Aorta (tissue), 5 donors: ENCODE data around the gene PRKRA. TPM values are rescaled to one million over a fixed set of nuclear protein-coding genes. Genes with fewer than 3 reads are reported as not detected.

Experiments
- ATAC-seq: fragments of 200-7000 bp; cut with Tn5 transposase; one replicate; pipeline ENCODE4 v1.9.1; 2022; ENCODE audit warnings: moderate library complexity; ENCODE audit not compliant: low FRiP score
- DNase-seq, 2 donors: peaks; one replicate each; pipeline ENCODE4 v3.0.0-alpha.2; 2020
- H3K27ac ChIP-seq, 2 donors: one replicate each; pipeline ENCODE4 v1.5.1; 2013; ENCODE audit warnings: low read length in 2 of 2, mild to moderate bottlenecking in 2 of 2, moderate library complexity in 2 of 2, control low read depth in 1 of 2, inconsistent platforms in 1 of 2, low read depth in 1 of 2
- H3K27me3 ChIP-seq, 2 donors: one replicate each; pipeline ENCODE4 v1.6.1; 2013; ENCODE audit warnings: control low read depth in 1 of 2, low read length in 1 of 2, mild to moderate bottlenecking in 1 of 2, moderate library complexity in 1 of 2; ENCODE audit not compliant: insufficient read depth in 2 of 2, control insufficient read depth in 1 of 2
- H3K36me3 ChIP-seq, 2 donors: one replicate each; pipeline ENCODE4 v1.6.1; 2013; ENCODE audit warnings: control low read depth in 1 of 2, low read length in 1 of 2, mild to moderate bottlenecking in 1 of 2; ENCODE audit not compliant: insufficient read depth in 2 of 2, control insufficient read depth in 1 of 2
- H3K4me1 ChIP-seq, 2 donors: one replicate each; pipeline ENCODE4 v1.6.1; 2013; ENCODE audit warnings: low read length in 2 of 2, control low read depth in 1 of 2, mild to moderate bottlenecking in 1 of 2, moderate library complexity in 1 of 2; ENCODE audit not compliant: insufficient read depth in 2 of 2, control insufficient read depth in 1 of 2
- H3K4me3 ChIP-seq, 2 donors: one replicate each; pipeline ENCODE4 v1.5.1; 2013; ENCODE audit warnings: low read length in 2 of 2, control low read depth in 1 of 2, mild to moderate bottlenecking in 1 of 2
- H3K9me3 ChIP-seq: one replicate; pipeline ENCODE4 v1.6.1; 2013; ENCODE audit warnings: mild to moderate bottlenecking, low read length; ENCODE audit not compliant: control insufficient read depth
- WGBS, 2 donors: extraction: QIAGEN DNeasy Blood & Tissue Kit; methylation state at CpG; one replicate each; pipeline ENCODE4 v1.1.7; 2013; 5-methylcytosine and 5-hydroxymethylcytosine counted together
- intact Hi-C, 2 donors: fragments of 100-400 bp; cut with DNase I; formaldehyde crosslinking; loops; one replicate each; pipeline versions ENCODE4 v1.14.2 to v1.15.0; 2022
- polyA plus RNA-seq, 2 donors: library from polyadenylated mRNA; stranded (reverse); fragments of 200-250 nt; gene quantifications; one replicate each; pipeline ENCODE4 v1.2.3, GENCODE V29; 2013
- total RNA-seq, 2 donors: library from RNA; stranded (reverse); fragmentation: NEBNext Ultra II Directional; extraction: Animal tissue kit (Norgen Biotek cat#: 25700); gene quantifications; one replicate each; pipeline ENCODE4 v1.2.1, GENCODE V29; 2021
- donor health status: healthy with polysubstance abuse.
- donor health status: Bipolar disorder and iron deficiency.
- donor health status: DM: no; HTN: no; CAD: no.
- donor health status: DM: no; HTN: no; CAD: no.
- donor health status: DM: yes; HTN: yes; CAD: no.

PRKRA gene
- total and polyA plus RNA-seq, 4 donors, result 43.1 to 69.9 (median 55.8) TPM

DNA sequence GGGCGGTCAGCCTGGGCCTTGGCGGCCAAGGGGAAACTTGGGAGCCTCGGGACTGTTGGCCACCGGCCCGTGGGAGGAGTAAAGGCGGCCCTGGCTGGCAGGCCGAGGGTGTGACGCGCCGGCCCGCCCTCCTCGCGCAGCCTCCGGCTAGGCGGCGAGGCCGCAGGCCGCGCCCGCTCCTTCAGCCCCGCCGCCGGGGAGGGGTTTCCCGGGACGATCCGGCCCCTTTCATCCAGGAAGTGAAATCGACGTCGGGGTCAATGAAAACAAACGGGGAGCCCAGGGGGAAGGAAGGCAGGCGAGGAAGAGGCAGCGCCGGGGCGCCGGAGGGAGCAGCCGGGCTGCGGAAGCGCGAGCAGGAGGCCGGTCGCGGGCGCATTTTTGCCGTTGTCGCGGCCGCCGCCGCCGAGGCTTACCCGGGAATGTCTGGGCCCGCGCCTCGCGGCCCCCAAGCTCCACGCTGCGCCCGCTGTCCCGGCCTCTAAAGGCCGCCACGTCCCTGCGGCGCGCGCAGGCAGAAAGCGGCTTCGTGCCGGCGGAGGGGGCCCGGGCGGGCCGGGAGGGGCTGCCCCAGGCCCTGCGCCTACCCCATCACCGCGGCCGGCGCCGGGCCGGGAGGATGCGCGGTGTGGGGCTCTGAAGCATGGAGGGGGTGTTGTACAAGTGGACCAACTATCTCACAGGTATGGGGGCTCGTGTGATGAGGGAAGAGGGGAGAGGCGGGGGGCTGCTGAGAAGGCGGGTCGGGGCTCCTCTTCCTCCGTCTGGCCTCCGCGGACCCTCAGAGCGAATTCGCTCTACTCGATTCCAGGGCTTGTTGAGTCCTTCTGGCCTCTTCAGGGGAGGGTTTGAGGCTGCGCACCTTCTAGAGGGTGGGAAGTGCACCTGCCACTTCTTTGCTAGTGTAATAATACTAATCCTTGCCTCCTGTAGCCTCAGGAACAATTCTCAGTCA, 29.5 kb upstream of the PRKRA start, which contains the start of gene PLEKHA3:
Gene PLEKHA3 (plus strand): TSS at position 231 of the 955 bp plus-strand sequence. CDS start 413 bp downstream, at position 644.
- Histone ChIP-seq H3K4me3 (peak within 1 kb of the TSS; percentile 46 to 86), H3K27ac (peak within 1 kb of the TSS; percentile 49 to 60), H3K9me3 (no peaks in the 10 kb centered on the region), H3K36me3 (no peaks in the 10 kb centered on the region), H3K27me3 (no peaks in the 10 kb centered on the region), H3K4me1 (peaks cover 3 to 4% of the 10 kb centered on the region in 2 donors)
- intact Hi-C loops, result loop anchor here in 1 of 2 donors (1.0 to 5.0 kb wide), 3 partner anchors 29 to 66 kb away; partner anchors contain the start of genes PJVK and PRKRA
- ATAC-seq (peak; percentile 97), DNase-seq (peak; percentile 99)
- 1% methylated on average over 56 to 92 of the region's 92 CpGs for WGBS, 2 donors

GRCh38 chr2:178479758-178480226, 28.8 kb upstream of the PRKRA start:
- 20 to 22% methylated on average over 19 of the region's 19 CpGs for WGBS, 2 donors
- DNase-seq, result no peak

DNA sequence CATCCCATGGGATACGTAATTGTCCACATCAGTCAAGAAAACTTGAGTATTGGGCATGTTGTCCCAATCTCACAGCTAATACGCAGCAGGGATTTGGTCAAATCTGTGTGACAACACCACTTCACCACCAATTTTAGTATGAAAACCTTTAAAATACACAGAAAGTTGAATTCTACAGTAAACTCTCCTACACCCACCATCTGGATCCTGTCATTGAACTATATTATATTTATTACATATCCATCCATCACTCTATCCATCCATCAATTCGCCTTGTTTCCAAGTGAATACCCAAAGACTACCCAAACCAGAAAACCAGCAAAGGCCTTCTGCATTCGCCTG, 28.3 kb upstream of the PRKRA start:
- Histone ChIP-seq H3K36me3 (no peaks in the 10 kb centered on the region), H3K4me1 (peaks cover 1 to 4% of the 10 kb centered on the region in 2 donors), H3K9me3 (no peaks in the 10 kb centered on the region), H3K27ac (peak overlapping the region in 1 of 2 donors; percentile 90), H3K4me3 (no peak overlapping the region), H3K27me3 (no peaks in the 10 kb centered on the region)
- DNase-seq (no peak), ATAC-seq (no peak)
- WGBS, 2 donors, result 66 to 68% methylated on average over 4 of the region's 4 CpGs
- intact Hi-C loops, result loop anchor here in 1 of 2 donors (2.0 kb wide), 1 partner anchor 30 kb away; no protein-coding TSS in a partner anchor

More at GRCh38 chr2:178479758-178480226, 28.8 kb upstream of the PRKRA start:
- no peak for ATAC-seq
- no peaks in the 10 kb centered on the region for H3K9me3 ChIP-seq
- no peaks in the 10 kb centered on the region for H3K27me3 ChIP-seq
- intact Hi-C loops, result loop anchor here (1.0 to 5.0 kb wide), 4 partner anchors 28 to 65 kb away; partner anchors contain the start of genes PJVK (in 1 of the 2) and PRKRA (in 1 of the 2)
- peak overlapping the region in 1 of 2 donors; percentile 21 for H3K4me3 ChIP-seq
- H3K27ac ChIP-seq, result peak overlapping the region in 1 of 2 donors; percentile 60
- no peaks in the 10 kb centered on the region for H3K36me3 ChIP-seq
- H3K4me1 ChIP-seq, result peaks cover 3 to 4% of the 10 kb centered on the region in 2 donors

GRCh38 chr2:178478439-178479274, 27.7 kb upstream of the PRKRA start, which contains the start of gene FKBP7:
Gene FKBP7, minus strand, starts transcription at chr2:178478600. Its CDS starts 101 bp downstream, at chr2:178478499.
- H3K4me1 ChIP-seq, result peaks cover 0 to 4% of the 10 kb centered on the region in 2 donors
- H3K36me3 ChIP-seq, result no peaks in the 10 kb centered on the region
- H3K4me3 ChIP-seq, result peak within 1 kb of the TSS; percentile 78 to 88
- peak within 1 kb of the TSS; percentile 47 to 90 for H3K27ac ChIP-seq
- no peaks in the 10 kb centered on the region for H3K9me3 ChIP-seq
- WGBS, 2 donors, result 3 to 4% methylated on average over 56 of the region's 56 CpGs
- DNase-seq (peak; percentile 91 to 95), ATAC-seq (peak; percentile 93)
- H3K27me3 ChIP-seq, result no peaks in the 10 kb centered on the region
- intact Hi-C loops, result loop anchor here in 1 of 2 donors (2.0 kb wide), 1 partner anchor 30 kb away; no protein-coding TSS in a partner anchor

DNA sequence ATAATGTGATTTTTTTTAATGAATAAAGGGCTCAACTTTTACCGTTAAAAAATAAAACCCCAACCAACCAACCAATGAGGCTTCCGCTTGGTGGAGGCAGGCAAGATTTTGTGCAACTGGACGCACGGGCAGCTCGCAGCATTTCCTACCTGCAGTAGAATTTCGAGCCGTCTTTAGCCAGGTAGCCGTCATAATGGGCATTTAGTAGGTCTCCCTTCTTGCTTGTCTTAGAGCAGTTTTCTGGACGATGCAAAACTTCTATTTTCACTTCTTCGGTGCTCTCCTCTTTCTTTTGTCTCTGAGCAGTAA, 27.1 kb upstream of the PRKRA start:
- ATAC-seq, result no peak

GRCh38 chr2:178477443-178478129, 26.6 kb upstream of the PRKRA start:
- intact Hi-C loops, result loop anchor here in 1 of 2 donors (2.0 kb wide), 1 partner anchor 29 kb away; no protein-coding TSS in a partner anchor
- peaks cover 0 to 4% of the 10 kb centered on the region in 2 donors for H3K4me1 ChIP-seq
- 3 to 4% methylated on average over 3 of the region's 3 CpGs for WGBS, 2 donors
- peak overlapping the region in 1 of 2 donors; percentile 90 for H3K27ac ChIP-seq
- no peaks in the 10 kb centered on the region for H3K27me3 ChIP-seq
- peak overlapping the region; percentile 78 to 88 for H3K4me3 ChIP-seq
- no peaks in the 10 kb centered on the region for H3K36me3 ChIP-seq
- H3K9me3 ChIP-seq, result no peaks in the 10 kb centered on the region
- no peak for DNase-seq
- no peak for ATAC-seq

More for the DNA sequence above, 27.1 kb upstream of the PRKRA start:
- Histone ChIP-seq H3K36me3 (no peaks in the 10 kb centered on the region), H3K4me1 (peaks cover 0 to 4% of the 10 kb centered on the region in 2 donors), H3K27me3 (no peaks in the 10 kb centered on the region), H3K27ac (peak overlapping the region in 1 of 2 donors; percentile 90), H3K9me3 (no peaks in the 10 kb centered on the region), H3K4me3 (peak overlapping the region; percentile 78 to 88)
- 0 to 1% methylated on average over 10 of the region's 10 CpGs for whole genome bisulfite sequencing, 2 donors
- DNase-seq, result no peak
- intact Hi-C loops, result loop anchor here in 1 of 2 donors (2.0 kb wide), 1 partner anchor 29 kb away; no protein-coding TSS in a partner anchor

GRCh38 chr2:178476477-178476876, 25.5 kb upstream of the PRKRA start:
- intact Hi-C loops, result no loop called here
- ATAC-seq (no peak), DNase-seq (no peak)
- no peaks in the 10 kb centered on the region for H3K36me3 ChIP-seq
- H3K27ac ChIP-seq, result no peak overlapping the region
- no peaks in the 10 kb centered on the region for H3K9me3 ChIP-seq
- H3K27me3 ChIP-seq, result no peaks in the 10 kb centered on the region
- H3K4me3 ChIP-seq, result no peak overlapping the region
- peaks cover 0 to 3% of the 10 kb centered on the region in 2 donors for H3K4me1 ChIP-seq
